Spleen (tissue), 11 donors: ENCODE measurements around the gene ARNT2. TPM values are rescaled to one million over a fixed set of nuclear protein-coding genes. Genes with fewer than 3 reads are reported as not detected.

Experiments
- DNase-seq: peaks from one replicate; pipeline ENCODE4 v3.0.0-alpha.2; 2020
- H3K27ac ChIP-seq, 8 donors: fragments of 200-600 bp; sonication (generic) in 7 of 8; 1 replicate in 4 of 8; 2 replicates in 4 of 8; pipeline versions ENCODE4 v1.5.0 to v1.8.0; 2016 to 2021; ENCODE audit warnings: inconsistent platforms in 4 of 8, mild to moderate bottlenecking in 4 of 8, moderate library complexity in 1 of 8
- H3K27me3 ChIP-seq, 7 donors: fragments of 200-600 bp; sonication (generic) in 6 of 7; replicated peaks in 1 of 7; 1 replicate in 4 of 7; 2 replicates in 3 of 7; pipeline versions ENCODE4 v1.5.0 to v1.8.0; 2016 to 2021; ENCODE audit warnings: inconsistent platforms in 3 of 7, mild to moderate bottlenecking in 1 of 7
- H3K36me3 ChIP-seq, 6 donors: fragments of 200-600 bp; sonication (generic) in 5 of 6; 1 replicate in 4 of 6; 2 replicates in 2 of 6; pipeline versions ENCODE4 v1.5.0 to v1.8.0; 2016 to 2021; ENCODE audit warnings: inconsistent platforms in 2 of 6
- H3K4me1 ChIP-seq, 6 donors: fragments of 200-600 bp; sonication (generic) in 5 of 6; 1 replicate in 3 of 6; 2 replicates in 3 of 6; pipeline versions ENCODE4 v1.5.0 to v1.8.0; 2016 to 2021; ENCODE audit warnings: inconsistent platforms in 3 of 6
- H3K4me3 ChIP-seq, 8 donors: fragments of 200-600 bp; sonication (generic) in 7 of 8; 1 replicate in 4 of 8; 2 replicates in 4 of 8; pipeline versions ENCODE4 v1.5.0 to v1.8.0; 2016 to 2021; ENCODE audit warnings: inconsistent platforms in 4 of 8, mild to moderate bottlenecking in 4 of 8, moderate library complexity in 2 of 8
- H3K9me3 ChIP-seq, 8 donors: fragments of 200-600 bp; sonication (generic) in 7 of 8; 1 replicate in 4 of 8; 2 replicates in 4 of 8; pipeline versions ENCODE4 v1.5.0 to v1.8.0; 2016 to 2021; ENCODE audit warnings: inconsistent platforms in 4 of 8
- POLR2A ChIP-seq, 3 donors: fragments of 450-650 bp; IDR thresholded peaks; one replicate each; pipeline ENCODE4 v1.5.1; 2017; ENCODE audit warnings: antibody characterized with exemption in 3 of 3, mild to moderate bottlenecking in 1 of 3
- POLR2AphosphoS5 ChIP-seq, 3 donors: sonication (generic); formaldehyde crosslinking; IDR thresholded peaks; one replicate each; pipeline ENCODE4 v1.5.1; 2017; ENCODE audit warnings: antibody characterized with exemption in 3 of 3
- WGBS, 5 donors: extraction: QIAGEN DNeasy Blood & Tissue Kit in 3 of 5; methylation state at CpG; one replicate each; pipeline versions ENCODE4 v1.1.5 to v1.1.7; 2013 to 2018; 5-methylcytosine and 5-hydroxymethylcytosine counted together
- intact Hi-C: fragments of 100-400 bp; cut with DNase I; formaldehyde crosslinking; loops from one replicate; pipeline ENCODE4 v1.15.0; 2023; ENCODE audit warnings: low total_unique reads
- polyA plus RNA-seq, 3 donors: library from polyadenylated mRNA; stranded (reverse); fragments of 200-250 nt; gene quantifications; one replicate each; pipeline ENCODE4 v1.2.1, GENCODE V29; 2013
- total RNA-seq, 7 donors: library from RNA; depleted of rRNA in 3 of 7; stranded (reverse); fragments of >200 nt in 3 of 7; fragmentation: NEBNext Ultra II Directional in 4 of 7; extraction: Animal tissue kit (Norgen Biotek cat#: 25700) in 4 of 7; gene quantifications; one replicate each; pipeline versions ENCODE4 v1.1.0 to v1.2.1, GENCODE V29; 2016 to 2021
- TF ChIP-seq, protein P1 (sequence below), 11 experiments: fragments of 200-600 bp in 7 of 11; fragments of 450-650 bp in 4 of 11; sonication (generic) in 4 of 11; IDR thresholded peaks in 8 of 11; conservative IDR thresholded peaks in 3 of 11; 1 replicate in 7 of 11; 2 replicates in 4 of 11; pipeline versions ENCODE4 v1.4.0 to v1.8.0; 2016 to 2021; ENCODE audit warnings: antibody characterized with exemption in 11 of 11, inconsistent platforms in 4 of 11, mild to moderate bottlenecking in 1 of 11
- donor health status: healthy with polysubstance abuse.
- donor health status: DM: no; HTN: no; CAD: no; lungs with moderate emphysema.
- donor health status: DM: no; HTN: no; CAD: no.
- donor health status: Bipolar disorder and iron deficiency.
- donor health status: healthy.
- donor health status: DM: no; HTN: no; CAD: no.
- donor health status: DM: yes; HTN: yes; CAD: no.

ARNT2 gene
- total and polyA plus RNA-seq, 10 donors = 1.9 to 12.3 (median 9.1) TPM

DNA sequence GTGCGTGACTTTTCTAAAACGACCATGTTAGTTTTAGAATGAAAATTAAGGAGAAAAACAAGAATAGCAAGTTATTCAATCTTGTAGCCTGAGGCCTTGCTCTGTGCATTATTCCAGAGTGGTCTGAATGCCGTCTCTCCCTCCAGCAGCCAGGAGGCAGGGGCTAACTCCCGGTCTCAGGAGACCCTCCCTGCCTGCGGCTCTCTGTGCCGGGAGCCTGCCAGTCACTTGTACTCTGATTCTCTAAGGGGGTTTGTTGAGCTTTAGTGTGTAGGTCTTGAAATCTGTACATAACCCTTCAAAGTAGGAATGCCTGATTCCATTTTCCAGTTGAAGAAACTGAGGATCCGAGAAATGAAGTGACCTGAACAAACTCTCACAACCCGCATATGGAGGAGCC is 97.3 kb downstream of the ARNT2 start:
- Histone ChIP-seq H3K36me3 (no peaks in the 10 kb centered on the region), H3K4me3 (no peak overlapping the region), H3K27me3 (no peaks in the 10 kb centered on the region), H3K9me3 (peaks cover 0 to 8% (median 6%) of the 10 kb centered on the region in 8 donors), H3K27ac (no peak overlapping the region), H3K4me1 (no peaks in the 10 kb centered on the region)
- TF ChIP-seq, protein P1, sequence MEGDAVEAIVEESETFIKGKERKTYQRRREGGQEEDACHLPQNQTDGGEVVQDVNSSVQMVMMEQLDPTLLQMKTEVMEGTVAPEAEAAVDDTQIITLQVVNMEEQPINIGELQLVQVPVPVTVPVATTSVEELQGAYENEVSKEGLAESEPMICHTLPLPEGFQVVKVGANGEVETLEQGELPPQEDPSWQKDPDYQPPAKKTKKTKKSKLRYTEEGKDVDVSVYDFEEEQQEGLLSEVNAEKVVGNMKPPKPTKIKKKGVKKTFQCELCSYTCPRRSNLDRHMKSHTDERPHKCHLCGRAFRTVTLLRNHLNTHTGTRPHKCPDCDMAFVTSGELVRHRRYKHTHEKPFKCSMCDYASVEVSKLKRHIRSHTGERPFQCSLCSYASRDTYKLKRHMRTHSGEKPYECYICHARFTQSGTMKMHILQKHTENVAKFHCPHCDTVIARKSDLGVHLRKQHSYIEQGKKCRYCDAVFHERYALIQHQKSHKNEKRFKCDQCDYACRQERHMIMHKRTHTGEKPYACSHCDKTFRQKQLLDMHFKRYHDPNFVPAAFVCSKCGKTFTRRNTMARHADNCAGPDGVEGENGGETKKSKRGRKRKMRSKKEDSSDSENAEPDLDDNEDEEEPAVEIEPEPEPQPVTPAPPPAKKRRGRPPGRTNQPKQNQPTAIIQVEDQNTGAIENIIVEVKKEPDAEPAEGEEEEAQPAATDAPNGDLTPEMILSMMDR (IDR thresholded peaks at IDR 0.05 in 8 of 11, conservative IDR thresholded peaks at IDR 0.05 in 3 of 11) = no peak
- TF ChIP-seq POLR2A (IDR thresholded peaks at IDR 0.05) (no peak), POLR2AphosphoS5 (IDR thresholded peaks at IDR 0.05) (no peak)
- no peak for DNase-seq
- intact Hi-C loops = no loop called here
- 82 to 97% (median 92%) methylated on average over 8 of the region's 8 CpGs for WGBS, 5 donors

DNA sequence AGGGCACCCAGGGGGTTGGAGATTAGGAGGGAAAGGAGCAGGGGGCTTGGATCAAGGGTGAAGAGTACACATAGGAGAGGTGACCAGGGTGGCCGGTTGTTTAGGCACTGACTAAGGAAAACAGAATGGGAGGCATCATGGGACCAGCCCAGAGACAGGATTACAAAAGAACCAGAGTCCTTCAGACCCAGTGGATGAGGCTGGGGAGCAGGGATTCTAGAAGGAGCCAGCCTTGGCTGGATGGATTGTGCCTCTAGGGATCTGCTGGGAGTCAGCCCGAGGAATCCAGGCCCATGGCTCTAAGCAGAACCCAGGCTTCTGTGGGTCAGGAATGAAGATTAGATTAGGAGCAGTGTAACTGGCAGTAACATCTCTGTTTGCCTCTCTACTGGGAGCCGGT is 98.6 kb downstream of the ARNT2 start:
- no peaks in the 10 kb centered on the region for H3K36me3 ChIP-seq
- no peak overlapping the region for H3K4me3 ChIP-seq
- peaks cover 0 to 8% (median 6%) of the 10 kb centered on the region in 8 donors for H3K9me3 ChIP-seq
- H3K4me1 ChIP-seq = no peaks in the 10 kb centered on the region
- TF ChIP-seq POLR2AphosphoS5 (IDR thresholded peaks at IDR 0.05) (no peak), POLR2A (IDR thresholded peaks at IDR 0.05) (no peak)
- TF ChIP-seq, protein P1 (IDR thresholded peaks at IDR 0.05 in 8 of 11, conservative IDR thresholded peaks at IDR 0.05 in 3 of 11) = no peak
- 86 to 92% (median 89%) methylated on average over 3 of the region's 3 CpGs for WGBS, 5 donors
- no peak overlapping the region for H3K27ac ChIP-seq
- no peak for DNase-seq
- intact Hi-C loops = no loop called here
- H3K27me3 ChIP-seq = no peaks in the 10 kb centered on the region

DNA sequence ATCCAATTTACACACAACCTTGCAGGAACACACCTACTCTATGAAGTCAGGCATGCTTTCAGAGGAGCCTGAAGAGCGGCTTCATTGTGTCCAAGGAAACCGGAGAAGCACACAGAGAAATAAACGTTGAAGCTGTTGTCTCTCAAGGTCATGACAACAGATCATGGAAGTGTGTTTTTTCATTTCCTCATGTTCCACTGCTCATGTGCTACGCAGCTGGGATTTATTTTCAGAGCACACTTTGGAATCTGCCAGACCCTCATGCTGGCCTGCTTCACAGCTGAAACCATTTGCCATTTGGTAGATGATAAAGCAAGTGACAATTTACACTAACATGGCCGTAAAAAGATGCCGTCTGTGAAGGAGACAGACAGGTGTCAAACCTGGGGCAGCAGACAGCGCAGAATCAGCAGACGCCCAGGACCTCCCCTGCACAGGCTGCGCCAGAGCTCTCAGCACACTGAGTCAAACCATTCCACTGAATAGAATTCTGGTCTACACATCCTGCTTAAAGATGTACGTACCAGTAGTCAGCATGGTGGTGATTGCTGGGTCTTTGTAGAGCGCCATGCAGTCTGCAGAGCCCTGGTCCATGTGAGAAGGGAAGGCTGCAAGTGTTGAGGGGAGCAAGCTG is 99.3 kb downstream of the ARNT2 start:
- no peak for DNase-seq
- TF ChIP-seq POLR2AphosphoS5 (IDR thresholded peaks at IDR 0.05) (no peak), POLR2A (IDR thresholded peaks at IDR 0.05) (no peak)
- TF ChIP-seq, protein P1 (IDR thresholded peaks at IDR 0.05 in 8 of 11, conservative IDR thresholded peaks at IDR 0.05 in 3 of 11) = no peak
- Histone ChIP-seq H3K27me3 (no peaks in the 10 kb centered on the region), H3K27ac (no peak overlapping the region), H3K4me3 (no peak overlapping the region), H3K36me3 (no peaks in the 10 kb centered on the region), H3K4me1 (no peaks in the 10 kb centered on the region), H3K9me3 (peaks cover 0 to 8% (median 6%) of the 10 kb centered on the region in 8 donors)
- intact Hi-C loops = no loop called here
- WGBS, 5 donors = 86 to 91% (median 89%) methylated on average over 11 of the region's 11 CpGs

DNA sequence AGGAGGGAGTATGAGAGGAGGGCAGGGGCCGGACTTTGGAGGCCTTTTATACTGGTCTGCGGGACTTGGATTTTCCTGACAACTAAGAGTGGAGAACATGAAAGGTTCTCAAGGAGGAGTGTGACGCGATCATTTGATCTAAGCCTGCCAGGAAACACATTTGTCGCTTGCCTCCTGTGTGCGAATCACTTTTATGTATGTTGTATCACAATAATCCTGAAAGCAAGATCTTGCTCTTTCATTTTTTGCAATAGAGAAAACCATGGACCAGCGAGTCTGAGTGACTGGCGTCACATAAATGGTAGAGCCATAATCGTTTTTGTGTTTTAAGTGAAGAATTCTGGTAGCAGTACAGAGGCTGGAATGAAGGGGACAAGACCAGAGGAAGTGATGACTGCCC is 100.7 kb downstream of the ARNT2 start:
- TF ChIP-seq POLR2AphosphoS5 (IDR thresholded peaks at IDR 0.05) (no peak), POLR2A (IDR thresholded peaks at IDR 0.05) (no peak)
- TF ChIP-seq, protein P1 (IDR thresholded peaks at IDR 0.05 in 8 of 11, conservative IDR thresholded peaks at IDR 0.05 in 3 of 11) = no peak
- H3K4me3 ChIP-seq = no peak overlapping the region
- H3K4me1 ChIP-seq = no peaks in the 10 kb centered on the region
- H3K9me3 ChIP-seq = peaks cover 0 to 8% (median 6%) of the 10 kb centered on the region in 8 donors
- intact Hi-C loops = no loop called here
- WGBS, 5 donors = 90 to 93% (median 92%) methylated on average over 9 of the region's 9 CpGs
- H3K36me3 ChIP-seq = no peaks in the 10 kb centered on the region
- no peak overlapping the region for H3K27ac ChIP-seq
- H3K27me3 ChIP-seq = no peaks in the 10 kb centered on the region
- no peak for DNase-seq
